ENCODE data around the gene EFCAB6. TPM values are rescaled to one million over a fixed set of nuclear protein-coding genes. Genes with fewer than 3 reads are reported as not detected.

The EFCAB6 gene
- total and polyA plus RNA-seq, 4 donors: 0.14 to 2.1 (median 0.53) TPM

- TF ChIP-seq YY1 (IDR thresholded peaks at IDR 0.05) (no peak), NR2F2 (IDR thresholded peaks at IDR 0.05) (no peak), ZBTB33 (IDR thresholded peaks at IDR 0.05) (no peak), RAD21 (IDR thresholded peaks at IDR 0.05) (no peak), REST (IDR thresholded peaks at IDR 0.05) (no peak), FOXA1 (IDR thresholded peaks at IDR 0.05) (no peak), MAX (IDR thresholded peaks at IDR 0.05) (no peak), TAF1 (conservative IDR thresholded peaks at IDR 0.05) (no peak), HNF4G (IDR thresholded peaks at IDR 0.05) (no peak), ATF3 (IDR thresholded peaks at IDR 0.05) (no peak), SP1 (IDR thresholded peaks at IDR 0.05) (no peak), HNF4A (conservative IDR thresholded peaks at IDR 0.05) (no peak), CTCF (IDR thresholded peaks at IDR 0.05; ENCODE audit: low read depth, low read length, missing input control) (no peak), GABPA (IDR thresholded peaks at IDR 0.05 in 1 of 2, conservative IDR thresholded peaks at IDR 0.05 in 1 of 2) (no peak), RXRA (IDR thresholded peaks at IDR 0.05) (no peak)
- H3K4me3 ChIP-seq (ENCODE audit: low read depth in 1 of 3, low read length in 3 of 3): no peak overlapping the region
- H3K27ac ChIP-seq (ENCODE audit: low read depth in 1 of 2, low read length in 2 of 2): no peak overlapping the region
- 93% methylated on average over 9 of the region's 9 CpGs for WGBS
- H3K4me1 ChIP-seq (ENCODE audit: control insufficient read depth in 4 of 4, insufficient read depth in 4 of 4, low read length in 3 of 4): no peaks in the 10 kb centered on the region
- H3K36me3 ChIP-seq (ENCODE audit: control insufficient read depth in 4 of 4, insufficient read depth in 3 of 4, low read depth in 1 of 4, low read length in 3 of 4): no peaks in the 10 kb centered on the region
- no peaks in the 10 kb centered on the region for H3K9me3 ChIP-seq (ENCODE audit: control insufficient read depth in 4 of 4, low read length in 3 of 4)
- no peak overlapping the region for H3K9ac ChIP-seq (ENCODE audit: low read depth in 1 of 2, low read length in 2 of 2)
- no peak for DNase-seq (ENCODE audit: low spot score)
- H3K27me3 ChIP-seq (ENCODE audit: control insufficient read depth in 4 of 4, insufficient read depth in 4 of 4, low read length in 3 of 4): no peaks in the 10 kb centered on the region
Measured at GRCh38 chr22:43600265-43600664, 211.8 kb downstream of the EFCAB6 start.

- no peak overlapping the region for H3K27ac ChIP-seq (ENCODE audit: low read depth in 1 of 2, low read length in 2 of 2)
- 67% methylated on average over 11 of the region's 11 CpGs for WGBS
- TF ChIP-seq FOXA1 (IDR thresholded peaks at IDR 0.05): no peak
- no peak for TF ChIP-seq SP1 (IDR thresholded peaks at IDR 0.05)
- TF ChIP-seq FOXA2 (IDR thresholded peaks at IDR 0.05): no peak
- no peak for TF ChIP-seq NR2F2 (IDR thresholded peaks at IDR 0.05)
- no peak for TF ChIP-seq RXRA (IDR thresholded peaks at IDR 0.05)
- TF ChIP-seq RAD21 (IDR thresholded peaks at IDR 0.05): no peak
- TF ChIP-seq ATF3 (IDR thresholded peaks at IDR 0.05): no peak
- no peak for TF ChIP-seq GABPA (IDR thresholded peaks at IDR 0.05 in 1 of 2, conservative IDR thresholded peaks at IDR 0.05 in 1 of 2)
- TF ChIP-seq EGR1 (IDR thresholded peaks at IDR 0.05; ENCODE audit: low read depth in 2 of 2): no peak
- no peak for TF ChIP-seq MAX (IDR thresholded peaks at IDR 0.05)
- TF ChIP-seq YY1 (IDR thresholded peaks at IDR 0.05): no peak
- no peak for TF ChIP-seq ZBTB33 (IDR thresholded peaks at IDR 0.05)
- no peak for TF ChIP-seq HNF4G (IDR thresholded peaks at IDR 0.05)
- TF ChIP-seq TAF1 (conservative IDR thresholded peaks at IDR 0.05): no peak
- no peak for TF ChIP-seq HNF4A (conservative IDR thresholded peaks at IDR 0.05)
Measured at GRCh38 chr22:43592476-43592875, 219.6 kb downstream of the EFCAB6 start.

More at GRCh38 chr22:43592476-43592875, 219.6 kb downstream of the EFCAB6 start:
- Histone ChIP-seq H3K36me3 (ENCODE audit: control insufficient read depth in 4 of 4, insufficient read depth in 3 of 4, low read depth in 1 of 4, low read length in 3 of 4) (no peaks in the 10 kb centered on the region), H3K9ac (ENCODE audit: low read depth in 1 of 2, low read length in 2 of 2) (no peak overlapping the region), H3K4me1 (ENCODE audit: control insufficient read depth in 4 of 4, insufficient read depth in 4 of 4, low read length in 3 of 4) (no peaks in the 10 kb centered on the region), H3K9me3 (ENCODE audit: control insufficient read depth in 4 of 4, low read length in 3 of 4) (no peaks in the 10 kb centered on the region), H3K27me3 (ENCODE audit: control insufficient read depth in 4 of 4, insufficient read depth in 4 of 4, low read length in 3 of 4) (no peaks in the 10 kb centered on the region), H3K4me3 (ENCODE audit: low read depth in 1 of 3, low read length in 3 of 3) (no peak overlapping the region)
- no peak for DNase-seq (ENCODE audit: low spot score)
